T-helper 1 cell treated with Interleukin-12 subunit alpha and Interleukin-12 subunit beta and Interleukin-4 antibody, amounts not matched to agents 30 μg/mL and 1 μg/mL, for 36 hours (primary cell): Measurements from ENCODE around the gene ST6GALNAC5.

ENCODE experiments used
- H3K27ac Mint-ChIP-seq: one replicate; pipeline ENCODE4 v1.8.0; 2021; ENCODE audit warnings: mild to moderate bottlenecking, mixed read lengths
- H3K27me3 Mint-ChIP-seq: one replicate; pipeline ENCODE4 v1.8.0; 2021; ENCODE audit warnings: low read depth, mixed read lengths
- H3K36me3 Mint-ChIP-seq: one replicate; pipeline ENCODE4 v1.8.0; 2021; ENCODE audit warnings: low read depth, mixed read lengths
- H3K4me1 Mint-ChIP-seq: one replicate; pipeline ENCODE4 v1.8.0; 2021; ENCODE audit warnings: low read depth, mixed read lengths
- H3K4me3 Mint-ChIP-seq: one replicate; pipeline ENCODE4 v1.8.0; 2021; ENCODE audit warnings: mild to moderate bottlenecking, moderate library complexity, mixed read lengths
- H3K9me3 Mint-ChIP-seq: one replicate; pipeline ENCODE4 v1.8.0; 2021; ENCODE audit warnings: mixed read lengths

The ST6GALNAC5 gene

DNA sequence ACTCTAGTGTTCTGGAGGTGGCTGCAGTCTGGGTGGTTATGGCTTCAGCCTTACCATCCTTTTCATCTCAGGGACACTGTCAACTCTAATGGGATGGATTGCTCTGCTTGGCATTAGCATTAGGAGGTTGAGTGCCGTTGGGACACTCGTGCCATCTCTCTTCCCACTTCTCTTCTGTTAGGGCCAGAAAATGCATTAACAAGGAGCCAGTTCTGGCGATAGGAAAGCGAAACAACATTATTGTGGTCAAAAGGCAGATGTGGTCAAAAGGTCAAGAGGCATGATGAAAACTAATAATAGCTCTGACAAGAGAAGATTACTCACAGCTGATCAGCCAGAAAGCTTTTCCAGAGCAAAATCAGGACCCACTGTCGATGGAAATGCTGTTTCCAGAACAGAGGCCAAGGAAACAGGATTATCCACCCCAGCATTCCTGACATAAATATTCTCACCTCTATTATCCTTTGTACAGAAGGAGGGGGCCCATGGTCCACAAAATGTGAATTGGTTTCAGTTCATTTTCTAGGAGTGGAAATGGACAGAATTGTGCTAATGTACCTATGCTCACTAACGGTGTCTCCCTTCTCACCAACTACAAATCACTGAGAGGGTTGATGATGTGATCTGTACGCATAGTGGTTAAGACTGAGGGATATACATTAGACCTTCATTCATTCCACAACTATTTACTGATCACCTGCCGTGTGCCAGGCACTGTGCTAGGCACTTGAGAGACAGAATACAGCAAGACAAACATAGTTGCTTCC lies 72.0 kb downstream of the ST6GALNAC5 start:
- Mint-ChIP-seq H3K27me3 (no peaks in the 10 kb centered on the region), H3K4me1 (no peaks in the 10 kb centered on the region), H3K36me3 (no peaks in the 10 kb centered on the region)

DNA sequence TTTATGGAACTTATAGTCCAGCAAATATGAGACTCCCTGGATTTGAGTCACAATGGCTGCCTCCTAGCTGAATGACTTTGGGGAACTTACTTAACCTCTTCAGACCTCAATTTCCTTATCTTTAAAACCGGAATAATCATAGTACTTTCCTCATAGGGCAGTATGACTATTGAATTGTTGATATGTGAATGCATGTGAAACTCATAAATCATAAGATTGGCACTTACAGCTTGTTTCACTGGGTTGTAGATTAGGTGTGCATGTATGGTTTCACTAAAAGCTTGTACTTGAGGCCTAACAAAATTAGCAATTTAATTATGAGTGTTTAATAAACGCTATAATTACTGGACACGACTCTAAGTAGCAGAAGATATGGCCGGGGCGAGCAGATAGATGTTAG lies 72.5 kb downstream of the ST6GALNAC5 start:
- Mint-ChIP-seq H3K4me1 (no peaks in the 10 kb centered on the region), H3K27me3 (no peaks in the 10 kb centered on the region), H3K4me3 (no peak overlapping the region), H3K36me3 (no peaks in the 10 kb centered on the region), H3K27ac (no peak overlapping the region), H3K9me3 (no peaks in the 10 kb centered on the region)

More for the DNA sequence above, 72.0 kb downstream of the ST6GALNAC5 start:
- Mint-ChIP-seq H3K9me3 (no peaks in the 10 kb centered on the region), H3K4me3 (no peak overlapping the region), H3K27ac (no peak overlapping the region)

- H3K27me3 Mint-ChIP-seq, result no peaks in the 10 kb centered on the region
- H3K27ac Mint-ChIP-seq, result no peak overlapping the region
These were observed 73.5 kb downstream of the ST6GALNAC5 start for GRCh38 chr1:76940571-76941335.

GRCh38 chr1:76942549-76942948 lies 75.3 kb downstream of the ST6GALNAC5 start:
- Mint-ChIP-seq H3K9me3 (no peaks in the 10 kb centered on the region), H3K4me1 (no peaks in the 10 kb centered on the region), H3K36me3 (no peaks in the 10 kb centered on the region), H3K27ac (no peak overlapping the region), H3K27me3 (no peaks in the 10 kb centered on the region), H3K4me3 (no peak overlapping the region)

More at GRCh38 chr1:76940571-76941335, 73.5 kb downstream of the ST6GALNAC5 start:
- H3K36me3 Mint-ChIP-seq, result no peaks in the 10 kb centered on the region
- H3K4me1 Mint-ChIP-seq, result no peaks in the 10 kb centered on the region
- no peaks in the 10 kb centered on the region for H3K9me3 Mint-ChIP-seq
- no peak overlapping the region for H3K4me3 Mint-ChIP-seq

DNA sequence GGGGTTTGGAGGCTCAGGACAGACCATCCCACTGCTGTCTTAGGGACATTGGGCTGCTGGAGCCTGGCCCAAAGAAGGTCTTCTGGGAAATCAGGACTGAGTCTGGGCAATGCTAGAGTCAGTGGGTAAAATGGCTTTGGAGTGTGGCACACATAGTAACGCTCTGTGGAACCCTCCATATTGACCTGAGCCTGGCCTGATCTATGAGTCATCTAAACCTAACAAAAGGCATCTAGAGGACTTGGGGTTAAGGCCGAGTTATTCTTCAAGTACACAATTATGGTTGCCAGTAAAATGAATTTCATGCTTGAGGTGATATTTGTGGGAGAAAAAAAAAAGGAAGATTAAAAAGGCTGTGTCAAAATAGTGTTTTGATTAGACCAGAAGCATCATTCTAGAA lies 77.7 kb downstream of the ST6GALNAC5 start:
- Mint-ChIP-seq H3K36me3 (no peaks in the 10 kb centered on the region), H3K9me3 (no peaks in the 10 kb centered on the region), H3K4me1 (no peaks in the 10 kb centered on the region), H3K4me3 (no peak overlapping the region), H3K27me3 (no peaks in the 10 kb centered on the region), H3K27ac (no peak overlapping the region)

GRCh38 chr1:76948846-76949245 lies 81.6 kb downstream of the ST6GALNAC5 start:
- Mint-ChIP-seq H3K36me3 (no peaks in the 10 kb centered on the region), H3K4me1 (no peaks in the 10 kb centered on the region), H3K9me3 (no peaks in the 10 kb centered on the region), H3K27me3 (no peaks in the 10 kb centered on the region), H3K4me3 (no peak overlapping the region), H3K27ac (no peak overlapping the region)

- no peaks in the 10 kb centered on the region for H3K9me3 Mint-ChIP-seq
- no peaks in the 10 kb centered on the region for H3K27me3 Mint-ChIP-seq
- no peaks in the 10 kb centered on the region for H3K4me1 Mint-ChIP-seq
- H3K4me3 Mint-ChIP-seq, result no peak overlapping the region
- no peaks in the 10 kb centered on the region for H3K36me3 Mint-ChIP-seq
- H3K27ac Mint-ChIP-seq, result no peak overlapping the region
These were observed 82.2 kb downstream of the ST6GALNAC5 start for GRCh38 chr1:76949503-76949902.

DNA sequence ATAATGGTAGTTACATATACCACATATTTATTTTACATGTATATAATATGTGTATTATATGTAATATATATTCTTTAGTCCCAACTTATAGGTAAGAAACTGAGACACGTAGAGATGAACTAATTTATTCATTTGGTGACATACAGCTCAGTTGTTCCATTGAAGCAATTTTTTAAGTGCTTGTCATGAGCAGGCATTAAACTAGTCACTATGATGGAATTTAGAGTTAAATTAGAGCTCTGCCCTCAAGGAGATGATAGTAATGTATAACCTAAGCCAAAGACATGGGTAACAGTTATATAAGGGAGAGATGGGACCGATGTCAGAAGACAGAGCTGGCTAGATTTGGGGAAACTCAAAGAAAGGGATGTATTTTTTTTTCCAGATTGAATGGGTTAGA lies 83.0 kb downstream of the ST6GALNAC5 start:
- Mint-ChIP-seq H3K27ac (no peak overlapping the region), H3K4me3 (no peak overlapping the region), H3K4me1 (no peaks in the 10 kb centered on the region), H3K27me3 (no peaks in the 10 kb centered on the region), H3K36me3 (no peaks in the 10 kb centered on the region), H3K9me3 (no peaks in the 10 kb centered on the region)

GRCh38 chr1:76951153-76951552 lies 83.9 kb downstream of the ST6GALNAC5 start:
- H3K4me1 Mint-ChIP-seq, result no peaks in the 10 kb centered on the region
- no peaks in the 10 kb centered on the region for H3K9me3 Mint-ChIP-seq
- no peak overlapping the region for H3K27ac Mint-ChIP-seq
- no peaks in the 10 kb centered on the region for H3K36me3 Mint-ChIP-seq
- no peaks in the 10 kb centered on the region for H3K27me3 Mint-ChIP-seq
- H3K4me3 Mint-ChIP-seq, result no peak overlapping the region

GRCh38 chr1:76955652-76956051 lies 88.4 kb downstream of the ST6GALNAC5 start:
- H3K36me3 Mint-ChIP-seq, result no peaks in the 10 kb centered on the region
- H3K4me1 Mint-ChIP-seq, result no peaks in the 10 kb centered on the region
- no peaks in the 10 kb centered on the region for H3K9me3 Mint-ChIP-seq
- H3K27me3 Mint-ChIP-seq, result no peaks in the 10 kb centered on the region
- no peak overlapping the region for H3K4me3 Mint-ChIP-seq
- H3K27ac Mint-ChIP-seq, result no peak overlapping the region

- H3K4me1 Mint-ChIP-seq, result no peaks in the 10 kb centered on the region
- H3K4me3 Mint-ChIP-seq, result no peak overlapping the region
- no peaks in the 10 kb centered on the region for H3K9me3 Mint-ChIP-seq
- H3K27me3 Mint-ChIP-seq, result no peaks in the 10 kb centered on the region
- no peak overlapping the region for H3K27ac Mint-ChIP-seq
- H3K36me3 Mint-ChIP-seq, result no peaks in the 10 kb centered on the region
These were observed 90.7 kb downstream of the ST6GALNAC5 start for GRCh38 chr1:76957961-76958360.

- no peaks in the 10 kb centered on the region for H3K9me3 Mint-ChIP-seq
- no peak overlapping the region for H3K27ac Mint-ChIP-seq
- no peaks in the 10 kb centered on the region for H3K4me1 Mint-ChIP-seq
- no peak overlapping the region for H3K4me3 Mint-ChIP-seq
- no peaks in the 10 kb centered on the region for H3K27me3 Mint-ChIP-seq
- H3K36me3 Mint-ChIP-seq, result no peaks in the 10 kb centered on the region
These were observed 91.5 kb downstream of the ST6GALNAC5 start for GRCh38 chr1:76958828-76959227.

DNA sequence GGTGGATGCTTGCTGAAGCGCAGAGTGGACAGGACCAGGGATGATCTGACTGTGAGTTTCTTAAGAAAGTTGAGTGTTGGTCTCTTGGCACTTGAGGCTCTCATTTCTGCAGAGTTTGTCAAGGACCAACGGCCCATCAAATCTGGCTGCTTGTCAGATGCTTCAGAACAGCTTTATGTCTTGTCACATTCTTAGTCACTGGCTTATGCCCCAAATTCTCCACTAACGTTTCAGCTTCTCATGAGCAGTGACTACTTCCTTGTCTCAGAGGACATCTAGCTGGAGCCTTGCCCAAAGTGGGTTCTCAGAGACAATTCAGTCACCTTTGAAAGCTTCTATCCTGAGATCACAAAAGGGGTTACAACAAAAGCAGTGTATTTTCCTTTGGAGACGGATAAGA lies 92.3 kb downstream of the ST6GALNAC5 start:
- Mint-ChIP-seq H3K27me3 (no peaks in the 10 kb centered on the region), H3K36me3 (no peaks in the 10 kb centered on the region), H3K9me3 (no peaks in the 10 kb centered on the region), H3K4me1 (no peaks in the 10 kb centered on the region), H3K27ac (no peak overlapping the region), H3K4me3 (no peak overlapping the region)

DNA sequence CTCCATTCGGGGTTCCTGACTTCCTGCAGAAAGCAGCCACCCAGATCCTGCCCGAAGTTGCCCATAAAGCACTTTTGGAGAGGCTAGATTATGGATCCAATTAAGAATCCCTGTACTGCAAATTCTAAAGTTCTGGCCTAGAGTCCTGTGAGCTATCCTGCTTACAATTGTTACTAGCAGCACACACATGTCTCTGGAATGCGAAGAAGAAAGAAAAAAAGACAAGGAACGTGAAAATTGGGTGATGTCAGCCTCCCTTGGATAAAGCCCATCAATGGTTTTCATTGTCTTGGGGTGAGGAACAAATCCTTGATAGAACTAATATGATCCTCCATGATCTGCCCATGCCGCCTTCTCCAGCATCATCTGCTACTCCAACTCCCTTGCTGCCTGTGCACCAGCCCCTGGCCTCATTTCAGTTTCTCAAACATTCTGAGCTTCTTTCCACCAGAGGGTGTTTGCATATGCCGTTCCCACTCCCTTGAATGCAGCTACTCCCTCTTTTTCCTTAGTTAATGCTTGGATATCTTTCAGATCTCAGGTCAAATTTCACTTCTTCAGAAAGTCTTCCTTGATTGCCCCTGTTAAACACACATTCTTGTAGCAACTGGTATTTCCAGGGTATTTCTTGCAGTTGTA lies 94.0 kb downstream of the ST6GALNAC5 start:
- no peaks in the 10 kb centered on the region for H3K4me1 Mint-ChIP-seq
- no peak overlapping the region for H3K4me3 Mint-ChIP-seq
- H3K36me3 Mint-ChIP-seq, result no peaks in the 10 kb centered on the region
- H3K27me3 Mint-ChIP-seq, result no peaks in the 10 kb centered on the region
- no peak overlapping the region for H3K27ac Mint-ChIP-seq
- H3K9me3 Mint-ChIP-seq, result peaks cover 6% of the 10 kb centered on the region

- Mint-ChIP-seq H3K4me1 (no peaks in the 10 kb centered on the region), H3K9me3 (peaks cover 6% of the 10 kb centered on the region), H3K27me3 (no peaks in the 10 kb centered on the region), H3K36me3 (no peaks in the 10 kb centered on the region), H3K27ac (no peak overlapping the region), H3K4me3 (no peak overlapping the region)
These were observed 94.5 kb downstream of the ST6GALNAC5 start for GRCh38 chr1:76961820-76962207.
